Right lobe of liver (tissue), 6 donors: ENCODE results near the gene LUC7L2. TPM values are rescaled to one million over a fixed set of nuclear protein-coding genes. Genes with fewer than 3 reads are reported as not detected.

Experiments
- ATAC-seq, 4 donors: fragments of 200-7000 bp; cut with Tn5 transposase; one replicate each; pipeline ENCODE4 v1.9.1; 2020; ENCODE audit warnings: mild to moderate bottlenecking in 4 of 4, moderate library complexity in 4 of 4
- DNase-seq, 3 donors: peaks; one replicate each; pipeline ENCODE4 v3.0.0-alpha.2; 2020
- H3K27ac ChIP-seq, 3 donors: fragments of 200-600 bp; one replicate each; pipeline ENCODE4 v1.8.0; 2022
- H3K27me3 ChIP-seq, 2 donors: fragments of 200-600 bp; one replicate each; pipeline ENCODE4 v1.8.0; 2022
- H3K36me3 ChIP-seq, 4 donors: fragments of 200-600 bp; sonication (generic) in 1 of 4; one replicate each; pipeline versions ENCODE4 v1.5.1 to v1.8.0; 2017 to 2022; ENCODE audit warnings: control low read depth in 1 of 4
- H3K4me1 ChIP-seq, 4 donors: fragments of 200-600 bp; sonication (generic) in 1 of 4; one replicate each; pipeline versions ENCODE4 v1.5.1 to v1.8.0; 2017 to 2022; ENCODE audit warnings: control low read depth in 1 of 4
- H3K4me3 ChIP-seq, 3 donors: fragments of 200-600 bp; one replicate each; pipeline ENCODE4 v1.8.0; 2022
- H3K9me3 ChIP-seq, 4 donors: fragments of 200-600 bp; sonication (generic) in 1 of 4; one replicate each; pipeline versions ENCODE4 v1.5.1 to v1.8.0; 2017 to 2022; ENCODE audit warnings: control low read depth in 1 of 4
- POLR2A ChIP-seq: fragments of 450-650 bp; IDR thresholded peaks from one replicate; pipeline ENCODE4 v1.6.1; 2017; ENCODE audit warnings: antibody characterized with exemption, mild to moderate bottlenecking
- WGBS: methylation state at CpG from one replicate; pipeline ENCODE4 v1.1.6; 2018; ENCODE audit warnings: low coverage, low lambda C conversion rate; ENCODE audit not compliant: insufficient coverage; ENCODE audit errors: missing lambda C conversion rate; 5-methylcytosine and 5-hydroxymethylcytosine counted together
- intact Hi-C, 2 donors: fragments of 100-400 bp; cut with DNase I; formaldehyde crosslinking; loops; one replicate each; pipeline versions ENCODE4 v1.11.2 to v1.14.1; 2022
- total RNA-seq, 6 experiments: library from RNA; depleted of rRNA in 2 of 6; stranded (reverse); fragments of >200 nt in 2 of 6; fragmentation: NEBNext Ultra II Directional in 3 of 6; extraction: Animal tissue kit (Norgen Biotek cat#: 25700) in 3 of 6; gene quantifications; one replicate each; pipeline versions ENCODE4 v1.1.0 to v1.2.4, GENCODE V29; 2016 to 2023
- TF ChIP-seq, protein P1 (sequence below), 4 donors: fragments of 200-600 bp in 3 of 4; fragments of 450-650 bp in 1 of 4; IDR thresholded peaks; one replicate each; pipeline versions ENCODE4 v1.5.1 to v1.8.0; 2016 to 2022; ENCODE audit warnings: antibody characterized with exemption in 4 of 4, mild to moderate bottlenecking in 2 of 4
- donor health status: DM: no; HTN: yes; CAD: no.
- donor health status: DM: no; HTN: no; CAD: no.
- donor health status: DM: no; HTN: no; CAD: no.
- donor health status: DM: no; HTN: yes; CAD: no.
- donor health status: DM: no; HTN: yes; CAD: no.

LUC7L2 gene
- total RNA-seq, 6 experiments from 2014 or later = 23.2 to 40.0 (median 36.3) TPM

DNA sequence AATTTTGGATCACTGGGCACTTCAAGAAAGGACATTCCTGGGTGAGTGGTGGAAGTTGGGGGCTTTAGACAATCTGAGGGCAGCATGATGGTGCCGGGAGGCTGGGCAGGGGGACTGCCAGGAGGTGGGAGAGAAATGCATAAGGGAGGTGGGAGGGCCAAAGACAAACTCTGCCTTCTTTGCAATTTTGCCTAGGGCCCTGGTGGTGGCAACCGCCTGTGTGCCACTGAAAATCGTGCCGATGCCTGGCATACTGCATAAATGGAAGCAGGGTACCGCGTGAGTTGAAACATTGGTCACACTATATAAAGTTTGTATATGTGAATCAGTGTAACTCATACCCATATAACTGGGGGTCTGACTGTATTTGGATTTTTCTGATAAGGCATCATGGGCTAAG is 3.3 kb downstream of the LUC7L2 start:
- Histone ChIP-seq H3K4me1 (peaks cover 0 to 25% (median 11%) of the 10 kb centered on the region in 4 donors), H3K9me3 (no peaks in the 10 kb centered on the region), H3K27me3 (no peaks in the 10 kb centered on the region), H3K4me3 (no peak overlapping the region), H3K36me3 (no peaks in the 10 kb centered on the region), H3K27ac (no peak overlapping the region)
- no peak for DNase-seq
- TF ChIP-seq, protein P1, sequence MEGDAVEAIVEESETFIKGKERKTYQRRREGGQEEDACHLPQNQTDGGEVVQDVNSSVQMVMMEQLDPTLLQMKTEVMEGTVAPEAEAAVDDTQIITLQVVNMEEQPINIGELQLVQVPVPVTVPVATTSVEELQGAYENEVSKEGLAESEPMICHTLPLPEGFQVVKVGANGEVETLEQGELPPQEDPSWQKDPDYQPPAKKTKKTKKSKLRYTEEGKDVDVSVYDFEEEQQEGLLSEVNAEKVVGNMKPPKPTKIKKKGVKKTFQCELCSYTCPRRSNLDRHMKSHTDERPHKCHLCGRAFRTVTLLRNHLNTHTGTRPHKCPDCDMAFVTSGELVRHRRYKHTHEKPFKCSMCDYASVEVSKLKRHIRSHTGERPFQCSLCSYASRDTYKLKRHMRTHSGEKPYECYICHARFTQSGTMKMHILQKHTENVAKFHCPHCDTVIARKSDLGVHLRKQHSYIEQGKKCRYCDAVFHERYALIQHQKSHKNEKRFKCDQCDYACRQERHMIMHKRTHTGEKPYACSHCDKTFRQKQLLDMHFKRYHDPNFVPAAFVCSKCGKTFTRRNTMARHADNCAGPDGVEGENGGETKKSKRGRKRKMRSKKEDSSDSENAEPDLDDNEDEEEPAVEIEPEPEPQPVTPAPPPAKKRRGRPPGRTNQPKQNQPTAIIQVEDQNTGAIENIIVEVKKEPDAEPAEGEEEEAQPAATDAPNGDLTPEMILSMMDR (IDR thresholded peaks at IDR 0.05) = no peak
- no peak for TF ChIP-seq POLR2A
- no peak for ATAC-seq
- 94% methylated on average over 2 of the region's 6 CpGs for WGBS
- intact Hi-C loops = no loop called here

DNA sequence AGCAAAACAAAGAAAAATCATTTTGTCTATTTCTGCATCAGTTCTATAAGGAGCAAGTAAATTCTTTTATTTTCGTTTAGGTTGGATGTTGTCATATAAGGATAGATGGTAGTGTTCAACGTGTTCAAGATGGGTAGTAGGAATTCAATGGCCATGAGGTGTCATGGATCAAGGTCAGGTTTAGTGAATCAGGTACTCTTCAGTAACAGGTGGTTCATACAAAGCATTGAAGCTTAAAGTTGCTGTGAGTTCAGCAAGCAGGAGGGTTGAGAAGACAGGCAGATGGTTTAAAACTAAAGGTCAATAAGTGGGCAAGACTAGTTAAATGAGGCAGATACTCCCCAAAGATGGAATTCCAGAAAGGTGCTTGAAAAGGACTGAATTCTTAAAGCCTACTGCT is 5.6 kb downstream of the LUC7L2 start:
- Histone ChIP-seq H3K27ac (no peak overlapping the region), H3K36me3 (no peaks in the 10 kb centered on the region), H3K9me3 (no peaks in the 10 kb centered on the region), H3K27me3 (no peaks in the 10 kb centered on the region), H3K4me1 (peaks cover 0 to 31% (median 13%) of the 10 kb centered on the region in 4 donors), H3K4me3 (no peak overlapping the region)
- ATAC-seq (no peak), DNase-seq (no peak)
- intact Hi-C loops = no loop called here
- 78% methylated on average over 2 of the region's 2 CpGs for WGBS
- TF ChIP-seq, protein P1 (IDR thresholded peaks at IDR 0.05) = no peak
- no peak for TF ChIP-seq POLR2A

DNA sequence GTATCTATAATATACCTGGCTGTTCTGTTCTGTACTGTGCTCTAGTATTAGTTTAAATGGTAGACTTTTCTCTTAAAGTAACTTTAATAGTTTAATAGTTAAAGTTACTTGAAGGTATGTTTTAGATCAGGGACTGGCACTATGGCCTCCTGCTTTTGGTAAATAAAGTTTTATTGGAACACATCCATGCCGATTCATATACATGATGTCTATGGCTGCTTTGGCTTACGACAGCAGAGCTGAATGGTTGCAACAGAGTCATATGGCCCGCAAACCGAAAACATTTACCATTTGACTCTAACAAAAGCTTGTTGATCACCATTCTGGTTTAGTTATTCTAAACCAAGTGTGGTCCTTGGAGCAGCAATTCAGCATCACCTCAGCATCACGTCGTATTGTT is 6.7 kb downstream of the LUC7L2 start:
- H3K27me3 ChIP-seq = no peaks in the 10 kb centered on the region
- no peaks in the 10 kb centered on the region for H3K36me3 ChIP-seq
- WGBS = 100% methylated on average over 6 of the region's 6 CpGs
- no peak overlapping the region for H3K4me3 ChIP-seq
- intact Hi-C loops = no loop called here
- DNase-seq (no peak), ATAC-seq (no peak)
- TF ChIP-seq, protein P1 (IDR thresholded peaks at IDR 0.05) = no peak
- no peak for TF ChIP-seq POLR2A
- H3K4me1 ChIP-seq = peaks cover 0 to 26% (median 11%) of the 10 kb centered on the region in 4 donors
- no peak overlapping the region for H3K27ac ChIP-seq
- H3K9me3 ChIP-seq = no peaks in the 10 kb centered on the region

DNA sequence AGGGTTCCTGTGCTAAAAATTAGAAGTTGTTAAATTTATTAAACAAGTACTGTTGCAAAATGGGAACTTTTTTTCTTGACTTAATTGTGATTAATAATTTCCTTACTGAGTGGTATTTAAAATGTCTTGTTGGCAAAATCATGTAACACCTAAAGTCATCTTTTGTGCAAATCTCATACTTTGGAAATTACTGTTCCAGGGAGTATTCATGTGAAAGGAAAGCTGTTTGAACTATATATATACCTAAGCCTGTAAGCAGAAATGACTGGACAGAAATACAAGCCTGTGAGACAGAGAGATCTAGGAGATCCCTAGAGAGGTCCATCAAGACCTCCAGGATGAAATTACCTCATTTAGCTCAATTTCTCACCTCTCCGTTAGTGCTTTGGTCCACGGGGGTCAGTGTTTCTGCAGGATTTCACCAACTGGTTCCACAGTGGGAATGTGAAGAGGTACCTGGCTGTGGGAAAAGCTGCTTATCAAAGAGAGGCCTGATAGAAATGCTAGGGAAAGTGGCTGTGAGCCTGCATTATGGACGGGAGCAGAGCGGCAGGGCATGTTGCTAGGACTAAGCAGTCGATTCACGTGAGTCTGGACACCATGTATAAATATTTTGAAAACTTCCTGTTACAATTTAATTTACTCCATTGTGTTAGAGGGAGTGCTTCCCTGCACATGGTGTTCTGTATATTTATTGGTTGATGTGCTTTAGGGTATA is 7.9 kb downstream of the LUC7L2 start:
- H3K36me3 ChIP-seq = no peaks in the 10 kb centered on the region
- TF ChIP-seq POLR2A = no peak
- TF ChIP-seq, protein P1 (IDR thresholded peaks at IDR 0.05) = no peak
- intact Hi-C loops = no loop called here
- DNase-seq (no peak), ATAC-seq (no peak)
- WGBS = 63% methylated on average over 3 of the region's 6 CpGs
- peaks cover 0 to 16% (median 8%) of the 10 kb centered on the region in 4 donors for H3K4me1 ChIP-seq
- no peaks in the 10 kb centered on the region for H3K9me3 ChIP-seq
- no peak overlapping the region for H3K27ac ChIP-seq
- no peak overlapping the region for H3K4me3 ChIP-seq
- no peaks in the 10 kb centered on the region for H3K27me3 ChIP-seq
